Natural killer cell (primary cell): ENCODE measurements around the gene ERN2. TPM values are rescaled to one million over a fixed set of nuclear protein-coding genes. Genes with fewer than 3 reads are reported as not detected.

ENCODE experiments used
- ATAC-seq, 3 donors: fragments of 150-1000 bp in 2 of 3; fragments of 200-7000 bp in 1 of 3; cut with Tn5 transposase; 1 replicate in 1 of 3; 2 replicates in 2 of 3; pipeline ENCODE4 v1.10.0; 2021; ENCODE audit warnings: mild to moderate bottlenecking in 2 of 3, moderate library complexity in 2 of 3
- DNase-seq, 2 donors: peaks; one replicate each; pipeline versions ENCODE4 v3.0.0 to v3.0.0-alpha.2; 2013 to 2021; ENCODE audit warnings: mixed read lengths in 1 of 2
- H3K27ac ChIP-seq: one replicate; pipeline ENCODE4 v1.5.1; 2013; ENCODE audit warnings: mild to moderate bottlenecking, low read length
- H3K27me3 ChIP-seq: one replicate; pipeline ENCODE4 v1.6.1; 2013; ENCODE audit warnings: low read length; ENCODE audit not compliant: control insufficient read depth, insufficient read depth
- H3K36me3 ChIP-seq: one replicate; pipeline ENCODE4 v1.6.1; 2013; ENCODE audit warnings: low read length; ENCODE audit not compliant: control insufficient read depth, insufficient read depth
- H3K4me1 ChIP-seq: one replicate; pipeline ENCODE4 v1.6.1; 2013; ENCODE audit warnings: low read length; ENCODE audit not compliant: control insufficient read depth, insufficient read depth
- H3K4me3 ChIP-seq: one replicate; pipeline ENCODE4 v1.5.1; 2013; ENCODE audit warnings: low read length
- H3K9me3 ChIP-seq: one replicate; pipeline ENCODE4 v1.6.1; 2013; ENCODE audit warnings: low read length; ENCODE audit not compliant: control insufficient read depth, insufficient read depth
- H3K27ac Mint-ChIP-seq, 2 donors: one replicate each; pipeline ENCODE4 v1.8.0; 2022; ENCODE audit warnings: mild to moderate bottlenecking in 2 of 2, mixed read lengths in 2 of 2, moderate library complexity in 1 of 2
- H3K27me3 Mint-ChIP-seq, 2 donors: one replicate each; pipeline ENCODE4 v1.8.0; 2022; ENCODE audit warnings: low read depth in 2 of 2, mixed read lengths in 2 of 2
- H3K36me3 Mint-ChIP-seq: one replicate; pipeline ENCODE4 v1.8.0; 2022; ENCODE audit warnings: mixed read lengths
- H3K4me1 Mint-ChIP-seq, 2 donors: one replicate each; pipeline ENCODE4 v1.8.0; 2022; ENCODE audit warnings: mixed read lengths in 2 of 2
- H3K4me3 Mint-ChIP-seq: one replicate; pipeline ENCODE4 v1.8.0; 2022; ENCODE audit warnings: mild to moderate bottlenecking, moderate library complexity, mixed read lengths
- H3K9me3 Mint-ChIP-seq, 2 donors: one replicate each; pipeline ENCODE4 v1.8.0; 2022; ENCODE audit warnings: mixed read lengths in 2 of 2
- CTCF ChIP-seq: fragments of 200-600 bp; IDR thresholded peaks from one replicate; pipeline ENCODE4 v1.8.0; 2022; ENCODE audit warnings: antibody characterized with exemption
- WGBS: methylation state at CpG from one replicate; pipeline ENCODE4 v1.1.7; 2013; ENCODE audit warnings: missing lambda C conversion rate; ENCODE audit not compliant: insufficient coverage; 5-methylcytosine and 5-hydroxymethylcytosine counted together
- intact Hi-C: fragments of 100-400 bp; cut with micrococcal nuclease; formaldehyde crosslinking; loops from one replicate; pipeline ENCODE4 v1.14.2; 2022
- total RNA-seq, 4 donors: library from RNA; stranded (reverse); fragments of 120-200 nt in 1 of 4; gene quantifications; one replicate each; pipeline versions ENCODE4 v1.2.3 to v1.2.4, GENCODE V29; 2013 to 2022

ERN2 gene
- total RNA-seq, 3 donors from 2014 or later (not counting 1 experiment from before 2014, with no cell fraction given): not detected

GRCh38 chr16:23678430-23679273 lies 34.4 kb downstream of the ERN2 start, which contains the start of gene PLK1:
TSS of gene PLK1 (plus strand) at chr16:23678889. CDS start at chr16:23678933, 44 bp downstream.
- Histone ChIP-seq H3K9me3 (no peaks in the 10 kb centered on the region), H3K36me3 (peaks cover 11% of the 10 kb centered on the region), H3K4me1 (peaks cover 20% of the 10 kb centered on the region), H3K4me3 (peak within 1 kb of the TSS; percentile 57), H3K27me3 (no peaks in the 10 kb centered on the region), H3K27ac (no peak within 1 kb of the TSS)
- WGBS: under 1% methylated on average over 75 of the region's 75 CpGs
- H3K36me3 Mint-ChIP-seq: no peaks in the 10 kb centered on the region
- no peaks in the 10 kb centered on the region for H3K27me3 Mint-ChIP-seq
- H3K4me3 Mint-ChIP-seq: peak within 1 kb of the TSS; percentile 86
- H3K9me3 Mint-ChIP-seq: no peaks in the 10 kb centered on the region
- H3K27ac Mint-ChIP-seq: peak within 1 kb of the TSS in 1 of 2 donors; percentile 49
- no peak for TF ChIP-seq CTCF
- ATAC-seq (peak; percentile 90 to 98 (median 96)), DNase-seq (peak; percentile 53 to 78)
- intact Hi-C loops: no loop called here
- peaks cover 11 to 22% of the 10 kb centered on the region in 2 donors for H3K4me1 Mint-ChIP-seq

GRCh38 chr16:23676924-23677480 lies 36.0 kb downstream of the ERN2 start:
- intact Hi-C loops: no loop called here
- no peaks in the 10 kb centered on the region for H3K36me3 Mint-ChIP-seq
- Histone ChIP-seq H3K4me3 (no peak overlapping the region), H3K4me1 (peaks cover 20% of the 10 kb centered on the region), H3K27ac (no peak overlapping the region), H3K36me3 (peaks cover 13% of the 10 kb centered on the region), H3K9me3 (no peaks in the 10 kb centered on the region), H3K27me3 (no peaks in the 10 kb centered on the region)
- DNase-seq (no peak), ATAC-seq (no peak)
- WGBS: 100% methylated on average over 2 of the region's 2 CpGs
- H3K9me3 Mint-ChIP-seq: no peaks in the 10 kb centered on the region
- no peaks in the 10 kb centered on the region for H3K27me3 Mint-ChIP-seq
- no peak for TF ChIP-seq CTCF
- H3K27ac Mint-ChIP-seq: peak overlapping the region in 1 of 2 donors; percentile 49
- H3K4me3 Mint-ChIP-seq: peak overlapping the region; percentile 86
- peaks cover 11 to 22% of the 10 kb centered on the region in 2 donors for H3K4me1 Mint-ChIP-seq

GRCh38 chr16:23673971-23674614 lies 38.9 kb downstream of the ERN2 start:
- no peaks in the 10 kb centered on the region for H3K9me3 ChIP-seq
- intact Hi-C loops: no loop called here
- H3K27me3 Mint-ChIP-seq: no peaks in the 10 kb centered on the region
- no peaks in the 10 kb centered on the region for H3K9me3 Mint-ChIP-seq
- no peaks in the 10 kb centered on the region for H3K27me3 ChIP-seq
- no peak overlapping the region for H3K27ac ChIP-seq
- H3K4me1 ChIP-seq: peaks cover 9% of the 10 kb centered on the region
- no peak for TF ChIP-seq CTCF
- peaks cover 11% of the 10 kb centered on the region for H3K36me3 ChIP-seq
- no peak overlapping the region for H3K4me3 ChIP-seq
- H3K4me3 Mint-ChIP-seq: no peak overlapping the region
- WGBS: 93% methylated on average over 8 of the region's 8 CpGs
- H3K4me1 Mint-ChIP-seq: peaks cover 6 to 19% of the 10 kb centered on the region in 2 donors
- H3K36me3 Mint-ChIP-seq: no peaks in the 10 kb centered on the region
- DNase-seq: no peak
- no peak overlapping the region for H3K27ac Mint-ChIP-seq
- ATAC-seq: no peak
